ENCODE measurements around the gene RIN3.

Gene RIN3

DNA sequence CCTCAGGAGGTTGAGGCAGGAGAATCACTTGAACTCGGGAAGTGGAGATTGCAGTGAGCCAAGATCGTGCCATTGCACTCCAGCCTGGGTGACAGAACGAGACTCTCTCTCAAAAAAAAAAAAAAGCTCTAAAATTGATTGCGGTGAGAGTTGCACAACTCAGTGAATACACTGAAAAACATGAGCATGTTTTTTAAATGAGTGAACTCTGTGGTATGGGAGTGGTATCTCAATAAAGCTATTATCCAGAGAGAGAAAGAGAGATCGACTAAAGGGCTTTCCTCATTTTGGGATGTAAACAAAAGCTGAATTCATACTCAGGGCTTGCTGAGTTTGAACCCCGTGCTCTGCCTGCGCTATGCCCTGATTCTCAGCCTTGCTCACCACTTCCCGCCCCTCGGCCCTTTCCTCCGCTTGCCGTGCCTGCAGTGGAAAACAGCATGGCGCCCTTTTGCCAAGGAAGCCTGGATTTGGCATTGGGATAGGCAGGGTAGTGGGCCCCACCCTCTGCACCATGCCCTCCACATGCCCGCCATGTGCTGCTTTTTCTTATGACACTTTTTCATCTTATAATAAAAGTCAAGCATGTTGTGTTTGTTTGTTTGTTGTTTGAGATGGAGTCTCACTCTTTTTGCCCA lies 132.4 kb downstream of the RIN3 start:
- Histone ChIP-seq H3K79me2 (ENCODE audit: low read length) (no peaks in the 10 kb centered on the region), H3K4me2 (ENCODE audit: low read depth, low read length) (no peak overlapping the region; the same call in 1 of the 2 replicates), H3K4me1 (ENCODE audit: low read length) (peaks cover 7% of the 10 kb centered on the region; the same call in 1 of the 2 replicates), H3K9ac (ENCODE audit: low read length) (no peak overlapping the region), H3K4me3 (ENCODE audit: low read length) (no peak overlapping the region), H3K27me3 (replicated peaks; ENCODE audit: insufficient read depth, low read length) (no peaks in the 10 kb centered on the region), H2AFZ (ENCODE audit: low read length) (no peak overlapping the region), H3K9me2 (replicated peaks; ENCODE audit: insufficient read depth, low read length) (no peaks in the 10 kb centered on the region), H3F3A (ENCODE audit: insufficient read depth, low read length) (peaks cover 6% of the 10 kb centered on the region; the same call in 1 of the 2 replicates), H3K27ac (ENCODE audit: low read length) (peak overlapping the region; percentile 21; the same call in 1 of the 2 replicates), H3K9me3 (replicated peaks; ENCODE audit: insufficient read depth, low read length) (no peaks in the 10 kb centered on the region), H4K20me1 (ENCODE audit: insufficient read depth, low read length) (no peaks in the 10 kb centered on the region), H3K36me3 (replicated peaks; ENCODE audit: insufficient read depth, low read length) (no peaks in the 10 kb centered on the region)
- TF ChIP-seq EZH2phosphoT487 (IDR thresholded peaks at IDR 0.05; ENCODE audit: low read length), result no peak
- TF ChIP-seq, protein P1, sequence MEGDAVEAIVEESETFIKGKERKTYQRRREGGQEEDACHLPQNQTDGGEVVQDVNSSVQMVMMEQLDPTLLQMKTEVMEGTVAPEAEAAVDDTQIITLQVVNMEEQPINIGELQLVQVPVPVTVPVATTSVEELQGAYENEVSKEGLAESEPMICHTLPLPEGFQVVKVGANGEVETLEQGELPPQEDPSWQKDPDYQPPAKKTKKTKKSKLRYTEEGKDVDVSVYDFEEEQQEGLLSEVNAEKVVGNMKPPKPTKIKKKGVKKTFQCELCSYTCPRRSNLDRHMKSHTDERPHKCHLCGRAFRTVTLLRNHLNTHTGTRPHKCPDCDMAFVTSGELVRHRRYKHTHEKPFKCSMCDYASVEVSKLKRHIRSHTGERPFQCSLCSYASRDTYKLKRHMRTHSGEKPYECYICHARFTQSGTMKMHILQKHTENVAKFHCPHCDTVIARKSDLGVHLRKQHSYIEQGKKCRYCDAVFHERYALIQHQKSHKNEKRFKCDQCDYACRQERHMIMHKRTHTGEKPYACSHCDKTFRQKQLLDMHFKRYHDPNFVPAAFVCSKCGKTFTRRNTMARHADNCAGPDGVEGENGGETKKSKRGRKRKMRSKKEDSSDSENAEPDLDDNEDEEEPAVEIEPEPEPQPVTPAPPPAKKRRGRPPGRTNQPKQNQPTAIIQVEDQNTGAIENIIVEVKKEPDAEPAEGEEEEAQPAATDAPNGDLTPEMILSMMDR (IDR thresholded peaks at IDR 0.05; ENCODE audit: low read length), result no peak
- no peak for TF ChIP-seq EZH2 (optimal IDR thresholded peaks at IDR 0.05; ENCODE audit: low read depth, low read length)
- no peak for DNase-seq

DNA sequence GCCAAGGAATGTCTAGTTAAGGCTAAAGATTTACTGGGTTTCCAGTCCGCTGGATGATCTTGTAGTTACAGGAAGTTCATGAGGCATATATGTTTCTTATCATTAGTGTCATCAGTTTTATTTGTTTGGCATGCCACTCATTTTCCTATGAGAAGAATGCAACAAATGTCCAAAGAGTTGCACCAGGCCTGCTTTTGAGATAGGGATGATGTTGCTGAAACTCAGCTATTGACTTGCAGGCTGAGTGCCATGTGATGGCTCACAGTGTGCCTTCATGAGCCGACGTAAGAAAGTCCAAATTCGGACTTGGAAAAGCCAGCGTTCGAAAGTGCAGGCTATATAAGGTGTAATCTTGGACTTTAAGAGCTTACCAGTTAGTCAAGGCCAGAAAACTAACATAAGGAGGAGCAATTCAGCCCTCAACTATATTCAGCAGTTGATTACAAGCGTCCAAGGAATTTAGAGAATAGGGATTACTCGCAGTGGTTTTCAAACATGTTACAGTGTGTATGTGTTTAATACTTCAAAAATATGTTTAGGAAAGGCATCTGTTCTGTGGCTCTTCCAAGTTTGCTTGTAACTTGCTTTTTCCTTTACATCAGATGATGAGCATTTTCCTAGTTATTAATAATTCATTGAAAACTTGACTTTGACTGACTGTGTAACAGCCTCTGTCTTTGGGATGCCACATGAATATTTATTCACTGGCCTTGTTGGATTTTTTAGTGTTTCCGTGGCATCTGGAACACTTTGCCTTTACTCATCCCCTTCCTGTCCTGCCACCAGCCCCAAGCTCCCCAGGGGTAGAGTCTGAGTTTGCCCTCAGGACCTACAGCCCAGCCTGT lies 133.6 kb downstream of the RIN3 start:
- no peak overlapping the region for H3K4me3 ChIP-seq (ENCODE audit: low read length)
- H3F3A ChIP-seq (ENCODE audit: insufficient read depth, low read length), result peaks cover 6% of the 10 kb centered on the region; the same call in 1 of the 2 replicates
- no peaks in the 10 kb centered on the region for H3K79me2 ChIP-seq (ENCODE audit: low read length)
- TF ChIP-seq EZH2phosphoT487 (IDR thresholded peaks at IDR 0.05; ENCODE audit: low read length), result no peak
- no peak for TF ChIP-seq EZH2 (optimal IDR thresholded peaks at IDR 0.05; ENCODE audit: low read depth, low read length)
- TF ChIP-seq, protein P1 (IDR thresholded peaks at IDR 0.05; ENCODE audit: low read length), result no peak
- H3K9ac ChIP-seq (ENCODE audit: low read length), result no peak overlapping the region
- H3K9me2 ChIP-seq (replicated peaks; ENCODE audit: insufficient read depth, low read length), result no peaks in the 10 kb centered on the region
- H3K27ac ChIP-seq (ENCODE audit: low read length), result peak overlapping the region; percentile 21; the same call in 1 of the 2 replicates
- no peaks in the 10 kb centered on the region for H3K36me3 ChIP-seq (replicated peaks; ENCODE audit: insufficient read depth, low read length)
- H3K4me1 ChIP-seq (ENCODE audit: low read length), result peaks cover 7% of the 10 kb centered on the region; the same call in 1 of the 2 replicates
- H2AFZ ChIP-seq (ENCODE audit: low read length), result no peak overlapping the region
- peak overlapping the region; percentile 16; the same call in 1 of the 2 replicates for H3K4me2 ChIP-seq (ENCODE audit: low read depth, low read length)
- no peak for DNase-seq
- H3K27me3 ChIP-seq (replicated peaks; ENCODE audit: insufficient read depth, low read length), result no peaks in the 10 kb centered on the region
- no peaks in the 10 kb centered on the region for H3K9me3 ChIP-seq (replicated peaks; ENCODE audit: insufficient read depth, low read length)
- no peaks in the 10 kb centered on the region for H4K20me1 ChIP-seq (ENCODE audit: insufficient read depth, low read length)

DNA sequence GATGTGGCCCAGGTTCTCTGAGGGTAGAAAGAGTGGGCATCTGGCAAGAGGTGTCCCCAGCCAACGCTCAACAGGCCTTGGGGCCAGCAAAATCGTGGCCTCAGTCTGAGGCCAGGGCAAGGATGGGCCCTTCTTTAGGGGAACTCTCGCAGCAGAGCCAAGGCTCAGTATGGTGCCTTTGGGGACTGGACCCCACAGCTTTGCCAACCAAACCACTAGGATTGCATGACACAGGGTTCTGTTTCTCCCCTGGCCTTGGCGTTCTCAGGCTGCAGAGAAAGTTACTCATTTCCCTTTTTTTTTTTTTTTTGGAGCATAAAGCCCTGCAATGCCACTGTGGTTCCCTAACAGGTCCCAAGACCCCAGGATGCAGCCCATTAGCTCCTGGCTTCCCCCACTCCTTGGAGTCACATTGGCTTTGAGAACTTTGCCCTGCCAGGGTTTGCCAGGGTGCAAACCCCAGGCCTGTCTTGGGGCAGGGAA lies 134.3 kb downstream of the RIN3 start:
- Histone ChIP-seq H3K9ac (ENCODE audit: low read length) (no peak overlapping the region), H3K9me3 (replicated peaks; ENCODE audit: insufficient read depth, low read length) (no peaks in the 10 kb centered on the region), H3K27ac (ENCODE audit: low read length) (no peak overlapping the region), H3K27me3 (replicated peaks; ENCODE audit: insufficient read depth, low read length) (no peaks in the 10 kb centered on the region), H3K4me1 (ENCODE audit: low read length) (peaks cover 7% of the 10 kb centered on the region; the same call in 1 of the 2 replicates), H3F3A (ENCODE audit: insufficient read depth, low read length) (peaks cover 6% of the 10 kb centered on the region; the same call in 1 of the 2 replicates), H2AFZ (ENCODE audit: low read length) (no peak overlapping the region), H3K36me3 (replicated peaks; ENCODE audit: insufficient read depth, low read length) (no peaks in the 10 kb centered on the region), H3K79me2 (ENCODE audit: low read length) (no peaks in the 10 kb centered on the region), H3K9me2 (replicated peaks; ENCODE audit: insufficient read depth, low read length) (no peaks in the 10 kb centered on the region), H3K4me2 (ENCODE audit: low read depth, low read length) (no peak overlapping the region), H4K20me1 (ENCODE audit: insufficient read depth, low read length) (no peaks in the 10 kb centered on the region), H3K4me3 (ENCODE audit: low read length) (no peak overlapping the region)
- DNase-seq, result no peak
- TF ChIP-seq, protein P1 (IDR thresholded peaks at IDR 0.05; ENCODE audit: low read length), result no peak
- no peak for TF ChIP-seq EZH2 (optimal IDR thresholded peaks at IDR 0.05; ENCODE audit: low read depth, low read length)
